ENCODE results near the gene OR5K4.

DNA sequence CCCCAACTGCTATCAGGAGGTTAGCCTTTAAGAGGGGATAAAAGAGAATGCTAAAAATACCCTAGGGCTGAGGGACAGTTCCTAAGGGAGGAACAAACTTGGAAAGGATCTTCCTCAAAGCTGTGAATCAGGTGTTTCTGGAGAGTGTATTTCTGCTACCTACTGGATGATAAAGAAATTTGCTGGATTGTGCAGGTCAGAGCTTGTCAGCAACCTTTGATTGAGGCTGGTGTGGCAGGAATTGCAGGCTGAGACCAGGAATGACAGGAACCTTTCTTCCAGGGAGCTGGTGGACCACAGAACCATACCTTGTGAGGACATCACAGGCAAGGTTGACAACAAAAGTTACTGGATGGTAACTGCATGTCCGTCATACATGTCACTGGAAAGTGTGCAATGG is 14.6 kb upstream of the OR5K4 start:
- TF ChIP-seq, protein P1, sequence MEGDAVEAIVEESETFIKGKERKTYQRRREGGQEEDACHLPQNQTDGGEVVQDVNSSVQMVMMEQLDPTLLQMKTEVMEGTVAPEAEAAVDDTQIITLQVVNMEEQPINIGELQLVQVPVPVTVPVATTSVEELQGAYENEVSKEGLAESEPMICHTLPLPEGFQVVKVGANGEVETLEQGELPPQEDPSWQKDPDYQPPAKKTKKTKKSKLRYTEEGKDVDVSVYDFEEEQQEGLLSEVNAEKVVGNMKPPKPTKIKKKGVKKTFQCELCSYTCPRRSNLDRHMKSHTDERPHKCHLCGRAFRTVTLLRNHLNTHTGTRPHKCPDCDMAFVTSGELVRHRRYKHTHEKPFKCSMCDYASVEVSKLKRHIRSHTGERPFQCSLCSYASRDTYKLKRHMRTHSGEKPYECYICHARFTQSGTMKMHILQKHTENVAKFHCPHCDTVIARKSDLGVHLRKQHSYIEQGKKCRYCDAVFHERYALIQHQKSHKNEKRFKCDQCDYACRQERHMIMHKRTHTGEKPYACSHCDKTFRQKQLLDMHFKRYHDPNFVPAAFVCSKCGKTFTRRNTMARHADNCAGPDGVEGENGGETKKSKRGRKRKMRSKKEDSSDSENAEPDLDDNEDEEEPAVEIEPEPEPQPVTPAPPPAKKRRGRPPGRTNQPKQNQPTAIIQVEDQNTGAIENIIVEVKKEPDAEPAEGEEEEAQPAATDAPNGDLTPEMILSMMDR (IDR thresholded peaks at IDR 0.05; ENCODE audit: insufficient read depth, low read depth, low read length): no peak
- TF ChIP-seq EZH2 (IDR thresholded peaks at IDR 0.05; ENCODE audit: insufficient read depth, low read length): no peak
